HUES48 (cell line): ENCODE measurements around the gene TRIM27.
"Not testable (repeated sequence)": the region's sequence is repeated elsewhere in the genome, so short reads cannot be mapped to it uniquely, and the experiment has no call there.

ENCODE experiments used
- H3K27ac ChIP-seq: one replicate; pipeline ENCODE4 v1.7.0; 2013; ENCODE audit warnings: low read depth, low read length, inconsistent platforms
- H3K27me3 ChIP-seq: 2 replicates; pipeline ENCODE4 v1.6.1; 2013; ENCODE audit warnings: mild to moderate bottlenecking, low read length; ENCODE audit not compliant: control insufficient read depth, insufficient read depth
- H3K36me3 ChIP-seq: 2 replicates; pipeline ENCODE4 v1.6.1; 2013; ENCODE audit warnings: low read length; ENCODE audit not compliant: control insufficient read depth, insufficient read depth
- H3K4me1 ChIP-seq: 2 replicates; pipeline ENCODE4 v1.6.1; 2013; ENCODE audit warnings: mild to moderate bottlenecking, low read length; ENCODE audit not compliant: control insufficient read depth, insufficient read depth
- H3K4me3 ChIP-seq: 2 replicates; pipeline ENCODE4 v1.5.1; 2013; ENCODE audit warnings: mild to moderate bottlenecking, low read depth, low read length
- H3K9ac ChIP-seq: 2 replicates; pipeline ENCODE4 v1.6.1; 2013; ENCODE audit warnings: mild to moderate bottlenecking, low read depth, low read length, moderate library complexity
- H3K9me3 ChIP-seq: 2 replicates; pipeline ENCODE4 v1.6.1; 2013; ENCODE audit warnings: low read length; ENCODE audit not compliant: control insufficient read depth, insufficient read depth

Gene TRIM27

GRCh38 chr6:28861339-28861738 is 62.4 kb downstream of the TRIM27 start:
- Histone ChIP-seq H3K36me3 (no peaks in the 10 kb centered on the region), H3K4me3 (no peak overlapping the region), H3K27ac (no peak overlapping the region), H3K27me3 (peaks cover 8% of the 10 kb centered on the region; the same call in 1 of the 2 replicates), H3K9me3 (0 out of 2 replicates have a peak, but pooled peaks cover 2% of the 10 kb centered on the region), H3K4me1 (no peaks in the 10 kb centered on the region), H3K9ac (no peak overlapping the region)

GRCh38 chr6:28860581-28860980 is 63.2 kb downstream of the TRIM27 start:
- Histone ChIP-seq H3K9ac (no peak overlapping the region), H3K4me3 (no peak overlapping the region), H3K27ac (no peak overlapping the region), H3K36me3 (no peaks in the 10 kb centered on the region), H3K4me1 (no peaks in the 10 kb centered on the region), H3K9me3 (0 out of 2 replicates have a peak, but pooled peaks cover under 1% of the 10 kb centered on the region), H3K27me3 (peaks cover 8% of the 10 kb centered on the region; the same call in 1 of the 2 replicates)

- Histone ChIP-seq H3K9me3 (no peaks in the 10 kb centered on the region), H3K27ac (no peak overlapping the region), H3K27me3 (no peaks in the 10 kb centered on the region), H3K4me1 (no peaks in the 10 kb centered on the region), H3K9ac (no peak overlapping the region), H3K36me3 (no peaks in the 10 kb centered on the region), H3K4me3 (no peak overlapping the region)
Measured at GRCh38 chr6:28858963-28859362, 64.8 kb downstream of the TRIM27 start.

GRCh38 chr6:28856620-28857005 is 67.2 kb downstream of the TRIM27 start:
- Histone ChIP-seq H3K36me3 (no peaks in the 10 kb centered on the region), H3K9me3 (no peaks in the 10 kb centered on the region)

GRCh38 chr6:28854405-28854804 is 69.4 kb downstream of the TRIM27 start:
- H3K36me3 ChIP-seq, H3K27me3 ChIP-seq, H3K4me1 ChIP-seq, H3K9ac ChIP-seq, H3K27ac ChIP-seq, H3K9me3 ChIP-seq, H3K4me3 ChIP-seq: not testable (repeated sequence)

More at GRCh38 chr6:28856620-28857005, 67.2 kb downstream of the TRIM27 start:
- H3K4me1 ChIP-seq = no peaks in the 10 kb centered on the region
- no peak overlapping the region for H3K9ac ChIP-seq
- H3K27me3 ChIP-seq = no peaks in the 10 kb centered on the region
- no peak overlapping the region for H3K27ac ChIP-seq
- no peak overlapping the region for H3K4me3 ChIP-seq
